GM18526 (cell line): Measurements from ENCODE around the gene DYRK1A.
A peak's percentile ranks its signal among the peaks of the same experiment; 100 is the strongest.

ENCODE experiments used
- POLR2A ChIP-seq: IDR thresholded peaks from 3 replicates; pipeline ENCODE4 v1.6.1; 2011; ENCODE audit not compliant: insufficient read length; ENCODE audit errors: extremely low read depth

The DYRK1A gene

GRCh38 chr21:37356706-37357105 is 9.9 kb upstream of the DYRK1A start:
- TF ChIP-seq POLR2A, result no peak

- TF ChIP-seq POLR2A, result no peak
Measured at GRCh38 chr21:37357691-37358090, 8.9 kb upstream of the DYRK1A start.

DNA sequence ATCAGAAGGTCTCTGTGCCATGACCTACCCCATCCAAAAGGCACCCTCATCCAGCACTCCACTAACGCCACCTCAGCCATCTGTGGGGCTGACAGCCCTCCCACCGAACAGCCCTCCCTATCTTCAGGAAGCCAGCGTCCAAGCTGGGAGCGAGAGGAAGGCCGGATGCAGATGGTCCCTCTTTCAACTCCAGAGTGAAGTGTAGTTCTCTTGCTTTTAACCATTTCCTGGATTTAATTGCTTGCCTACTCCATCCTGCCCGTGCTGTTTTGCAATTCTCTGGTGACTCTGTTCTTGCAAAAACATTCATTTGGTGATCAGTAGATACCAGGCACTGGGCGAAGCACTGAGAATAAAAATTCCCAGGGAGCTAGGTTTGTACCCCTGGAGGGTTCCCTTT is 8.2 kb upstream of the DYRK1A start:
- no peak for TF ChIP-seq POLR2A

DNA sequence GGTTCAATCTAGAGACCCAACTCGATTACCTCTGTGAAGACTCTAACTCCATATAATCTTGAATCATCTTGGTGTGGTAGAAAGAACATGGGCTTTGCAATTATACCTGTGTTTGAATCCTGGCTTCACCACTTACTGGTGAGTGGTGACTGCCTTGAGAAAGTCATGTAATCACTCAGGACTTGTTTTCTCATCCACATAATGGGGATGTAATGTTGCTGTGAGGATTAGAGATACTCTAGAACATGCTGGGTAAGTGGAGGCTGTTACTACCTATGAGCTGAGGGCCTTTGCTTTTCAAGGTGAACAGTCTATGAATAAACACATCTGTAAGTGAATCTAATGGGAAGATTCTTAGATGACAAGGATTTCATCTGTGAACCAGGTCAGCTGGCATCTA is 2.6 kb upstream of the DYRK1A start:
- no peak for TF ChIP-seq POLR2A

DNA sequence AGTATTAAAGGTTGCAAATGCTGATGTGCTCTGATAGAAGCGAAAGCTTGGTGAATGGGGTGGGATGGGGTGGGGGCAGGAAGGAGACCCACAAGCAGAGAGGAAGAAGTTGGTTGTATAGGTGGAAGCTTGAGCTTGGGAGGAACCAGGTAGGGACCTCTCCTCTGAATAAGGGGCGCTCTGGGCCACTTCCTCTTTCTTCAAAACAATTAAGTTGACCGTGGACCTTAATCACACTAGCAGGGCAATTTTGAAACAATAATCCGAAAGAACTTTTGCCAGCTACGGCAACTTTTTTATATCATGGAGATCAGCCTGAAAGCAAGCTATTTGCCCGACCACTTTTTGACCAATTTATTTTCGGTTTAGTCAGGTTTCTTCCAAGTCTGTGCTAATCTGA is 1.9 kb upstream of the DYRK1A start:
- TF ChIP-seq POLR2A, result no peak

- peak; percentile 49 for TF ChIP-seq POLR2A
Measured at GRCh38 chr21:37365517-37366481, 774 bp upstream of the DYRK1A start.

GRCh38 chr21:37367336-37367702 is 746 bp downstream of the DYRK1A start:
- no peak for TF ChIP-seq POLR2A

DNA sequence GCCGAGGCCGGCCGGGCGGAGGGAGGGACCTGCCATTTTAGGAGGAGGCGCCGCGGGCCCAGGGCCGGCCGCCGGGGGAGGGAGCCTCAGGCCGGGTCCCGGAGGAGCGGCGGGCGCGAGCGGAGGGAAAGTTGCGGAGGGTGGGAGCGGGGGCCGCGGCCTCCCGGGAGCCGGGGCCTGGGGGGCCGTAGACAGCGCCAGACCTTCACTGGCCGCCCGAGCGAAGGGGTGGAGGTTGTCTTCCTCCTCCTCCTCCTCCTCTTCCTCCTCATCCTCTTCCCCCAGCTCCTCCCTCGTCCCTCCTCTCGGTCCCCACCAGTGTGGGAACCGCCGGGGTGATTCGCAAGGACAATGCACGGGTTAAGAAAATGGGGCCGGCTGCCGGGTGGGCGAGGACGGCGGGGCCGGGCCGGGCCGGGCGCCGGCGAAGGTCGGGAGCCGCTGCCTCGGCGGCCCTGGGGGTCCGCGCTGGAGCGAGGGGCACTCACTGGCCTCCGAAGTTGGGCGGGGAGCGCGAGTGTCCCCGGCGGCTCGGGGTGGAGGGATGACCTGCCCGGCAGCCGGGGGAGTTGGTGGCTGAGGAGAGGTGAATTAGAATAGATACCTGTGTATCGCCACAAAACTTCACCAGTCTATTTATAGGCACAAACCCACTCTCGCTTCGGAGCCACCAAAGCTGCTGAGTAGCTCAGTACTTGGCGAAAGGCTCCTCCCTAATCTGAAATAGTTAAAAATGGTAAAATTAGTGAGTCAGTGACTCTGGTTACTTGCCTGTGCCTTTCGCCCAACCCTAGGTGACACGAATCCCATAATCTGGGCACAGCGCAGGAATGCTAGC is 1.3 kb downstream of the DYRK1A start:
- peak; percentile 24 for TF ChIP-seq POLR2A

DNA sequence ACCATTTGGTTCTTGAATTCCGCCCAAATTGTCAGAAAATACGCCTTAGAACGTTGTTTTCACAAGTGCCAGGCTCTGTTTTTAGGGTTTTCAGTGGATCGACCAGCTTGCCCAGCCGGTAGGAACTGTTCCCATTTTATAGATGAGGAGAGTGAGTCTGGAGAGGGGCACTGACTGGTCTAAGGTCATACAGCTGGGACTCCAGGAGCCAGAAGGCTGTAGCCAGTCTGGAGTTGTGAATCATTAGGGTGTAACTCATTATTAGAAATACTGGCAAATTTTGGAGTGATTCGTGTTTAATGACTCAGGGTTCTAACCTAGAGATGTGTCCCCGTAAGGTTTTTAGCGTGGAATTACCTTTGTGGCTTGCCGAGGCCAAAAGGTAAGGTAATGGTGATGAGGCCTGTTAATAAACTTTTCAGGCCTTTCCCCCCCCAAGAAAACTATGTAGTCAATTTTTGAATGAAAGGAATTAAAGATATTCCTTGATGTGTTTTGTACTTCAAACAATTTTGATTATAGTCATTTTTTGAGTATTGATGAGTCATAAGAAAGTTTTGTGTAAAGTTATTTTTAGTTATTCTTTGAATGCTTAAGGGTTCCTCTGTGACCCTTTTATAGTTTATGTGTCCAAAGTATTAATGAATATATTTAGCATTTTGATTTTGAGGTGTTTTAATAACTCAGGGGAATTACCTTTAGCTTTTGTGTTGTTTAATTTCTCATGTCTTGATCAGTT is 2.1 kb downstream of the DYRK1A start:
- no peak for TF ChIP-seq POLR2A

- TF ChIP-seq POLR2A, result no peak
Measured at GRCh38 chr21:37369307-37369854, 2.8 kb downstream of the DYRK1A start.

- TF ChIP-seq POLR2A, result no peak
Measured at GRCh38 chr21:37370152-37371040, 3.8 kb downstream of the DYRK1A start.

DNA sequence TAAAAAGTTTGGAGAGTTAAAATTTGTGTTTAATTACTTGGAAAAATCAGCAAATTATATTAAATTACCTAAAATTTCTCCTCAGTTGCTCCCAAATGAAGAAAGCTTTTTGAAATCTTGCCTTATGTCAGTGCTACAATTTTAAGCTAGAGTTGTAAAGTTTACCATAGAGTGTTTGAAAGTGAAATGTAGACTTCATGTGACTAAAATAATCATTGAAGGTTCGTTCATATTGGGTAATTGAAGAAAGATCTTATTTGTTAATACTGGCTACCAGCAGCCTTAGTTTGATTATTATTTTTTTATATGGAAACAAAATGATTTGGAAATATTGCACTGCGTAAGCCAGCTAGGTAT is 4.4 kb downstream of the DYRK1A start:
- no peak for TF ChIP-seq POLR2A

DNA sequence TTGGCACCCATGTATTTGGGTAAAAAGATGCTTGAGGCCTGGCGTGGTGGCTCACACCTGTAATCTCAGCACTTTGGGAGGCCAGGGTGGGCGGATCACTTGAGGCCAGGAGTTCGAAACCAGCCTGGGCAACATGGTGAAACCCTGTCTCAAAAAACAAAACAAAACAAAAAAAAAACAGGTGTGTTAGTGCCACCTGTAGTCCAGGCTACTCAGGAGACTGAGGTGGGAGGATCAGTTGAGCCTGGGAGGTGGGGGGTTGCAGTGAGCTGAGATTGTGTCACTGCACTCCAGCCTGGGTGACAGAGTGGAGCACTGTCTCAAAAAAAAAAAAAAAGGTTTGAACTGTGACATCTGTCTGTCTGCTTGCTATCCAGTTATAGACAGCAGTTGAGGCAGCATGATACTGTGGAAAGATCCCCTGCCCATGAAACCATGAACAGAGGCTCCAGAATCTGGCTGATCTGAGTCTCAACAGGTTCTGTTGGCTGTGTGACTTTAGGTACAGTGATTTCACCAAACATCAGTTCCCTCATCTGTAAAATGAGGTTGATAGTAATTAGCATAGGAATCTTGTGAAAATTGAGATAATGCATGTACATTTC is 5.7 kb downstream of the DYRK1A start:
- no peak for TF ChIP-seq POLR2A

DNA sequence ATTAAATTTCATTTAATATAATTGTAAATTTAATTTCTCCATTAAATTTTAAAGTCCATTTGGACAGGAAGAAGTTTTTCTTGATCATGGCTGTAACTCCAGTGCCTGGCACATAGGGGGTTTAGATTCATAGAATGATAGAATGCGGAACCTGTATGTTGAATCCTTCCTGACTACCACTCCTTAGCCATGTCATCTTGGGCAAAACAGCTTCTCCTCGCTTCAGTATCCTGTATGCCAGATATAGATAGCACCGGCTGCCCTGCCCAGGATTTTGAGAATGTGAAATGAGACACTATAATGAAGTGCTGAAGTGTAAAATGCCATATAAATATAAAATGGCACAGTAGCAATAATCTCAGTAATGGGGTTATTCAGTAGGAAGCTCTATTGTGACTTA is 6.4 kb downstream of the DYRK1A start:
- TF ChIP-seq POLR2A, result no peak

DNA sequence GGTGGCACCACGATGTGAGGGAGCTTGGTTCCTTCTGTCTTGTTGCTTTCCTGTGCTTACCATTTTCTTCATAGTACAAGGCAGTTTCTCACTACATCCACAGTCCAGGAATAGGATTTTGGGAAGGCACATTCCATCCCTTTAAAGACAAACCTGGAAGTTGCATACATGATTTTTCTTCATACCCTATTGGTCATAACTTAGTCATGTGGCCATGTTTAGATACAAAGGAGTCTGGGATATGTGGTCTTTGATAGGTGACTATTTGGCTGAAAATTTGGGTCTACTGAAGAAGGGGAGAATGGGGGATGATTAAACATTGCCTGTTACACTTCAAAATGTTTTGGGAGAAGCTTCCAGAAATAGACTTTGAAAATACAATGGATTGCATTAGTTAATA is 7.0 kb downstream of the DYRK1A start:
- no peak for TF ChIP-seq POLR2A
